Measurements from ENCODE around the gene FBXW5.

FBXW5 gene

GRCh38 chr9:136961279-136962065 lies 16.9 kb upstream of the FBXW5 start:
- no peak for DNase-seq

- DNase-seq, result no peak
Observed at GRCh38 chr9:136960938-136961275, 16.4 kb upstream of the FBXW5 start.

GRCh38 chr9:136960212-136960937 lies 15.8 kb upstream of the FBXW5 start:
- DNase-seq, result no peak

DNA sequence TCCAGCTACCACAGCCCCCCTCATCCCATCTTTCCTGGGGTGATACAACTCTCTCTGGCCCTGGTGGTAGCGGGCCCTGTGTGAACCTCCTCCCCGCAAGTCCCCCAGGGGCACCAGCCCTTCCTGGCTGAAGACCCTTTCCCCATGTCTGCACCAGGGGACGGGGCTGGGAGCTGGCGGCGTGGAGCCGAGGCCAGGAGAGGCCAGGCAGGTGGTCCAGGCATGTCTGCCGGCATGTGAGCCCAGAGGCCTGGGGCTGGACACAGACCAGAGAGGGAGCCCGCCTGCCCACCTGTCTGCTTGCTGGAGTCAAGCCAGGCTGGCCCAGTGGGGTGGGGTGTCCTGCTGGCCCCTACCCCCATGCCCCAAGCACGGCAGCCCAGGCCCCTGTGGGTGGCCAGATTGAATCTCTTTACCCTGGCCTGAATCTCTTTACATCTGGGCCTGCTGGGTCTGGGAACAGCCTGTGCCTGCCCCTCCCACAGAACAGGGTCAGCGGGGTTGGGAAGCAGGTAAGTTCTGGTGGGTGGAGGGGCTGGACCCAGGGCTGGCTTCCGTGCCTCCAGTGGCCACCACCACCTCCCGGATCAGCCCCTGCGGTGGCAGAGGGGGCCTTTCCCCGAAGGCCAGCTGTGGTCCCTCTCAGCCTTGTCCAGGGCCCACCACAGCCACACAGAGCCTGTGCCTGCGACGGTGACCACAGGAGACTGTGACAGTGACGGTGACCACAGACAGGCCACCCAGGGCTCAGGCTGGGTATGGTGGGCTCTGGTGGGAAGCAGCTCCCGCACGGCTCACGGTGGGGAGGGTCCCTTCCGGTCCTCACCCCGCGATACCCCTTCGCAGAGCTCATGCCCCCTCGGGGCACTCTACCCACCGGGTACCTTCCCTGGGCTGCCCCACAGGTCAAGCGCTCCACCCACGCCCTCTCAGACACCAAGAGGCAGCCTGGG lies 14.6 kb upstream of the FBXW5 start:
- no peak for DNase-seq

DNA sequence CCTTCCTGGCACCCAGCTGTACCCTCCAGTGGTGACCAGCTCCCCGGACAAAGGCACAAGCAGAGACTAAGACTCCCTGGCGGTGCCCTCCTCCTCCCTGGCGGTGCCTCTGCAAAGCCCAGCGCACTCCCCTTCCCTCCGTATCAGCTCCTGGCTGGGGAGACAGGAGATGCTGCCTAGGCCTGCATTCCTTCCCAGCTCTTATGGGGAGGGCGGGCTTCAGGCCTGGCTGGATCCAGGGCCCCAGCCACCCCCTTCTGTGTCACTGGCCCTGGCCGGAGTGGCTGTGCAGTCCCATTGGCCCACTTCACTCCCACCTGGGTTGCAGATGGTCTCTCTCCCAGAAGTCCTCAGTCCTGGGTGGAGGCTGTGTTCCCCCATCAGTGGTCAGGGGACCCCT lies 13.9 kb upstream of the FBXW5 start:
- no peak for DNase-seq

DNA sequence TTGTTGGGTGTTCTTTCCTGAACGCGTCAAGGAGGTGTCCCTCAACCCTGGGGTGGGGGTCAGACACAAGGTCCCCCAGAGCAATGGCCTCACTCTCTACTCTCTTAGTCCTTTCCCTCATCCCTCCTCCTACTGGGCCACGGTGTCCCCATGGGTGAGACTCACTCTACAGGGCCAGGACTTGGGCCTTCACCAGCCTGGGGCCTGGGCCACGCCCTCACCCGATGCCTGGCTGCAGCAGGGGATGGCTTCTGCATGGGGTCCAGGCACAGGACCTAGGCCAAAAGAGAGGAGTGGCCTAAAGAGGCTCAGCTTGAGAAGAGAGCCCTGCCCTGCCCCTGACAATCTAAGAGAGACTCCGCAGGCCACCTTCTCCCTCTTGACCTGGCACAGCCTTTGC lies 13.4 kb upstream of the FBXW5 start:
- no peak for DNase-seq

DNA sequence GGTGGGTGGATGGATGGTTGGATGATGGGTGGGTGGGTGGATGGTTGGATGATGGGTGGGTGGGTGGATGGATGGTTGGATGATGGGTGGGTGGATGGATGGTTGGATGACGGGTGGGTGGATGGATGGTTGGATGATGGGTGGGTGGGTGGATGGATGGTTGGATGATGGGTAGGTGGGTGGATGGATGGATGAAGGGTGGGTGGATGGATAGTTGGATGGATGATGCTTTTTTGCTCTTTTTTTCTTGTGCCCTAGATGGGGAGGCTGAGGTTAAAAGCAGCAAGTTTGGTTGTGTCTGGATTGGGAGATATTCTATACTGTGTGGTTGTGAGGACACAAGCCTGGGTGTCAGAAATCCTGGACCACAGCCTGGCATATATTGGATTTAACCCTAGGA lies 12.9 kb upstream of the FBXW5 start:
- DNase-seq, result no peak

- DNase-seq, result no peak
Observed at GRCh38 chr9:136956604-136957003, 12.1 kb upstream of the FBXW5 start.

DNA sequence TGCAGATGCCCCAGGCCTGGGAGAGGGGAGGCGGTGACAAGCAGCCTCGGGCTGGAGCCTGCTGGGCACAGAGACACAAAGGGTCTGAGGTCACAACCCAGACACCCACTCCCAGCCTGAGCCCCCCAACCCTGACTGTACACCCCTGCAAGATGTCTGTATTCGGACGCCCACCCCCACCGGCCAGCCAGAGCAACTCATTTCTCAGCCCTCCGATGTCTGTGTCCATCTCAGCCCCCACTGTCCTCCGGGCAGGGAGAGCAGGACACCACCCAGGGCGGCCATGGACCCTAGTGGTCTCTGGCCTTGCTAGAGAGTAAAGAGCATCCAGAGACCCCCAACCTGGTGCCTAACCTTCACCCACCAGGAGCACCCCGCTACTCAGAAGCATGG lies 11.4 kb upstream of the FBXW5 start:
- DNase-seq, result no peak

GRCh38 chr9:136955202-136955942 lies 10.8 kb upstream of the FBXW5 start:
- no peak for DNase-seq

DNA sequence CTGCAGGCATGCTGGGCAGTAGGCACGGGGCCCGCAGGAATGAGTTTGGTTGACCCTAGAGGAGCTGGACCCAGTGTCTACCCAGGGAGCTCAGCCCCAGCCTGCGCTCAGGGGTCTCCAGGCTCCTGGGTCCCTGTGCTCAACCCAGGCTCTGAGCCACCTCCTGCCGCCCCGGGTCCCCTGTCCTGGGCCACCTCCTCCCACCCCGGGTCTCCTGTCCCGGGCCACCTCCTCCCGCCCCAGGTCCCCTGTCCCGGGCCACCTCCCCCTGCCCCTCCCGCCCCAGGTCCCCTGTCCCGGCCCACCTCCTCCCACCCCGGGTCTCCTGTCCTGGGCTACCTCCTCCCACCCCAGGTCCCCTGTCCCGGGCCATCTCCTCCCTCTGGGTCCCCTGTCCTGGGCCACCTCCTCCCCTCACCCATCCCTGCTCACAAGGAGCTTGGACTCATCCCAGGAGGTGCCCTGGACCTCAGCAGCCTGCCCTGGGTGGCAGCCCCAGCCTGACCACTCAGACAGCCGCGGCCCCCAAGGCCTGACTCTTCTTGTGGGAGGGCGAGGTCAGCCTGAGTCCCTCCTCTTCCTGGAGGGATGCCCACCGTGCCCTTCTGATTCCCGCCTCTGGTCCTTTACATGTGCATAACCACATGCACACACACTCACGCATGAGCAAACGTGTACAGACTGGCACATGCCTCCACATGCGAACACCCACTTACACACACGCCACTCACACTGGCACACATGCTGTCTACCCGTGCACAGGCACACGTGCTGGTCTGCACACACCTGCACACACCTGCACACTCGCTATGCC lies 9.9 kb upstream of the FBXW5 start:
- no peak for DNase-seq

DNA sequence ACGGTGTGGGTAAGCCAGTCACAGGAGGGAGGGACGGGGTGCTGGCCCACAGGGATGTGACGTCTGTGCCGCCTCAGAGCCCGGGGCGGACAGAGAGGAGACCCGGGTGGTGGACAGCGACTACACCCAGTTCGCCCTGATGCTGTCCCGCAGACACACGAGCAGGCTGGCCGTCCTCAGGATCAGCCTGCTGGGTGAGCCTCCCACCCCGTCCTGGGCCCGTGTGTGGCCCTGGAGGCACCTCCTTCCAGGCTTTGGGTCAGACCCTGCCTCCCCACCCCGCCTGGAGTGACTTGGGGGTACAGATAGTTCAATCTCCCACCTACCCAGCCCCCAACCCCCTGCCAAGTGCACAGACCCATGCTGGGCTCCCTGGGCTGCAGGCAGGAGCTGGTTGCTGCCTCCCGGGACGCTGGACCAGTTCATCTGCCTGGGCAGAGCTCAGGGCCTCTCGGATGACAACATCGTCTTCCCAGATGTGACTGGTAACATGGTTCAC lies 9.3 kb upstream of the FBXW5 start:
- no peak for DNase-seq

DNA sequence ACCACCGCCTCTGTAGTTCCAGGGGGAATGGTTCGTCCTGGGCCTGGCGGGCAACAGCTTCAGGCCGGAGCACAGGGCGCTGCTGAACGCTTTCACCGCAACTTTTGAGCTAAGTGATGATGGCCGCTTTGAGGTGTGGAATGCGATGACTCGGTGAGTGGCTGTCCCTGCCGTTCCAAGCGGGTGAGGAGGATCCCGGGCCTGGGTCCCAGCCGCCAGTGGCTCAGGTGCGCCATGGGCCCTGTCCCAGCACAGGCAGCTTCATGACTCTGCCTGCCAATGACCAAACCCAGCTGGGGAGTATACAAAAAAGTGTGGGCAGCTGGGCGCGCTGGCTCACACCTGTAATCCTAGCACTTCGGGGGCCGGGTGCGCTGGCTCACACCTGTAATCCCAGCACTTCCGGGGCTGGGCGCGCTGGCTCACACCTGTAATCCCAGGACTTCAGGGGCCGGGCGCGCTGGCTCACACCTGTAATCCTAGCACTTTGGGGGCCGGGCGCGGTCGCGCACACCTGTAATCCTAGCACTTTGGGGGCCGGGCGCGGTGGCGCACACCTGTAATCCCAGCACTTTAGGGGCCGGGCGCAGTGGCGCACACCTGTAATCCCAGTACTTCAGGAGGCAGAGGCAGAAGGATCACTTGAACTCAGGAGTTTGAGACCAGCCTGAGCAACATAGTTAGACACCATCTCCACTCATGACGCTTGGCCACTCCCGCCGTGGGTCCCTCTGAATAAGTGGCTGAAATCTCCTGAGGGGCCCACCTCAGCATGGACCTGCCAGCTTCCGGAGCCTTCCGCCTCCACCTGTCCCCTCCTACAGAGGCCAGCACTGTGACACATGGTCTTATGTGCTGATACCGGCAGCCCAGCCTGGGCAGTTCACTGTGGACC lies 8.6 kb upstream of the FBXW5 start:
- DNase-seq, result no peak

- no peak for DNase-seq
Observed at GRCh38 chr9:136952321-136952850, 7.8 kb upstream of the FBXW5 start.

- DNase-seq, result no peak
Observed at GRCh38 chr9:136951541-136952320, 7.2 kb upstream of the FBXW5 start, which contains the start of gene LCN12. Gene LCN12, plus strand, starts transcription at chr9:136952273. Its CDS starts 55 bp downstream, at chr9:136952328.

DNA sequence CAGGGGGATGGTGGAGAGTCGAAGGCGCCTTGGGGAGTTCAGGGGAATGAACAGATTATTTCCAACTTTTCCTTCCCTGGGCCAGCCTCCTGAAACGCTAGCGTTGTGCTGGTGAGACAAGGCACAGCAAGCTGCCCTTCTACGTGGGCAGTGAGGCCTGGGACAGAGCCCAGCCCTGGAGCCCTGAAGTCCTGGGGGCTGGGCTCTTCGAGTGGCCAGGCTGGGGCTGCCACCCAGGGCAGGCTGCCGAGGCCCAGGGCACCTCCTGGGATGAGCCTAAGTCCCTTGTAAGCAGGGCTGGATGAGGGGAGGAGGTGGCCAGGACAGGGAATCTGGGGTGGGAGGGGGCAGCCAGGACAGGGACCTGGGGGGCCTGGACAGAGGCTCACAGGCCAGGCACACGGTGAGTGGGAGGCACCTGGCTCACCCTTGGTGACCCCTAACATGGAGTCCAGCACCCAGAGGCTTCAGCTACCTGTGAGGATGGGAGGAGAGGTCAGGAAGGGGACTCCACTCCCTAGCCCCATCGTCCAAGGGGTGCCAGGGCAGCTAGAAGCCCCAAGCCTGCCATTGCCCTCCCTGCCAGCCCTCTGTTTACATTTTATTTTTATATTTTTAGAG lies 6.2 kb upstream of the FBXW5 start:
- DNase-seq, result no peak

DNA sequence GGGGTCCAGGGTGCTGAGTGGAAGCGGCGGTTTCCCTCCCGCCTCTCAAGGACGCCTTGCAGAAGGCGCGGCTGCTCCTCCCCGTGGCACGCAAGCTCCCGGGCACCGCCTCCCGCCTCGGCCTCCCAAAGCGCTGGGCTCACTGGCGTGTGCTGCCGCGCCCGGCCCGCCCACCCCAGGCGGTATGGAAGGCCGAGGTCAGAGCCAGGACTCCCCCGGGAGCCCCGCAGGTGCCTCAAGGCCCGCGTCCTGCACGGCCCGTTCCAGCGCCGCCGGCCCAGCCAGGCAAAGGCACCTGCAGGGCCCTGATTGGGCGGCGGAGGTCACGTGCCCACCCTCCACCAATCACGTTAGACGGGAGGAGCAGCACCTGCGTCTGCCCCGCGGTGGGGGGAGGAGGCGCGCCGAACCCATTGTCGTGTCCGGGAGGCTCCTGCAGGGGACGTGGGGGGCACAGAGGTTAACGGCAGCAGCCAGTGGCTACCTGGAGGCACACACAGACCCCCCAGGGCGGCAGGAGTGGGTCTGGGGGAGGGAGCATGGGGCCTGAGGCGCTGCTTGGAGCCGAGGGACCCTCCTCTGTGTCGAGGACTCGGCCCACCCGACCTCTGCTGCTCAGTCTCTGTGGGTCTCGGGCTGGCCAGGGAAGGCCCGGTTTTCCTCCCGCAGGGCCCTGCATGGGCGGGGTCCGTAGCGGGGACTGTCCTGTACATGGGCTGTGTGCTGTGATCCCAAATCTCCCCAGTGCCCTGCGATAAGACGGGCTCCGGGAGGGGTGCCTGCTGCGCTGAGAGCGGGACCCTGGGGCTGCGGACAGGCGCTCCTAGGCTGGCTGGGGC lies 5.5 kb upstream of the FBXW5 start:
- peak; percentile 94 for DNase-seq
